ENCODE data around the gene C12orf76. TPM values are rescaled to one million over a fixed set of nuclear protein-coding genes. Genes with fewer than 3 reads are reported as not detected.

C12orf76 gene
- total RNA-seq, 4 donors from 2014 or later: 7.7 to 21.4 (median 12.4) TPM

GRCh38 chr12:110071504-110071903, 23.2 kb upstream of the C12orf76 start:
- no peak for TF ChIP-seq CTCF (IDR thresholded peaks at IDR 0.05; ENCODE audit: low read depth)

- TF ChIP-seq CTCF (IDR thresholded peaks at IDR 0.05; ENCODE audit: low read depth): no peak
Observed at GRCh38 chr12:110068654-110069053, 20.3 kb upstream of the C12orf76 start.

GRCh38 chr12:110067531-110067930, 19.2 kb upstream of the C12orf76 start:
- TF ChIP-seq CTCF (IDR thresholded peaks at IDR 0.05; ENCODE audit: low read depth): no peak

- no peak for TF ChIP-seq CTCF (IDR thresholded peaks at IDR 0.05; ENCODE audit: low read depth)
Observed at GRCh38 chr12:110065540-110065939, 17.2 kb upstream of the C12orf76 start.

- no peak for TF ChIP-seq CTCF (IDR thresholded peaks at IDR 0.05; ENCODE audit: low read depth)
Observed at GRCh38 chr12:110062241-110062640, 13.9 kb upstream of the C12orf76 start.

GRCh38 chr12:110059651-110060000, 11.3 kb upstream of the C12orf76 start:
- no peak for TF ChIP-seq CTCF (IDR thresholded peaks at IDR 0.05; ENCODE audit: low read depth)

- no peak for TF ChIP-seq CTCF (IDR thresholded peaks at IDR 0.05; ENCODE audit: low read depth)
Observed at GRCh38 chr12:110058875-110059615, 10.7 kb upstream of the C12orf76 start.

Data from subcutaneous adipose tissue (tissue), 4 donors.